ENCODE measurements around the gene PHF19.

DNA sequence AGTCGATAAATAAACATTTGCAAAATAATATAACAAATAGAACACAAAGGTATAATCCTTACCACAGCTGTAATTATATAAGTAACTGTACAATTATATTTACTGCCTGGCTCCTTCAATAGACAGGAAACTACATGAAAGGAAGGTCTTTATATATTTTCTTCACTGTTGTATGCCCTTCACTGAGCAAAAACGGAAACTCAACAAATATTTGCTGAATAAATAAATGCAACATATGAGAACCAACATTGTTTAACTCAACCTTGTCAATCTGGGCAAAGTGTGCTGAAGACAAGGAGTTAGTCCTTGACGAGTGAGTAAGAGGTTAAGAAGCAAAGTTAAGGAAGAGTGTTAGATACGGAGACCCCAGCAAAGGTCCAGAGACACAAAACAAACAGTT lies 56.9 kb downstream of the PHF19 start:
- no peak for TF ChIP-seq CTCF (IDR thresholded peaks at IDR 0.05)
- no peak for TF ChIP-seq POLR2A (IDR thresholded peaks at IDR 0.05)
- no peak for TF ChIP-seq POLR2AphosphoS5 (IDR thresholded peaks at IDR 0.05)
